Right lobe of liver (tissue), 6 donors: ENCODE results near the gene TJP1. TPM values are rescaled to one million over a fixed set of nuclear protein-coding genes. Genes with fewer than 3 reads are reported as not detected.

Source experiments
- ATAC-seq, 4 donors: fragments of 200-7000 bp; cut with Tn5 transposase; one replicate each; pipeline ENCODE4 v1.9.1; 2020; ENCODE audit warnings: mild to moderate bottlenecking in 4 of 4, moderate library complexity in 4 of 4
- DNase-seq, 3 donors: peaks; one replicate each; pipeline ENCODE4 v3.0.0-alpha.2; 2020
- H3K27ac ChIP-seq, 3 donors: fragments of 200-600 bp; one replicate each; pipeline ENCODE4 v1.8.0; 2022
- H3K27me3 ChIP-seq, 2 donors: fragments of 200-600 bp; one replicate each; pipeline ENCODE4 v1.8.0; 2022
- H3K36me3 ChIP-seq, 4 donors: fragments of 200-600 bp; sonication (generic) in 1 of 4; one replicate each; pipeline versions ENCODE4 v1.5.1 to v1.8.0; 2017 to 2022; ENCODE audit warnings: control low read depth in 1 of 4
- H3K4me1 ChIP-seq, 4 donors: fragments of 200-600 bp; sonication (generic) in 1 of 4; one replicate each; pipeline versions ENCODE4 v1.5.1 to v1.8.0; 2017 to 2022; ENCODE audit warnings: control low read depth in 1 of 4
- H3K4me3 ChIP-seq, 3 donors: fragments of 200-600 bp; one replicate each; pipeline ENCODE4 v1.8.0; 2022
- H3K9me3 ChIP-seq, 4 donors: fragments of 200-600 bp; sonication (generic) in 1 of 4; one replicate each; pipeline versions ENCODE4 v1.5.1 to v1.8.0; 2017 to 2022; ENCODE audit warnings: control low read depth in 1 of 4
- POLR2A ChIP-seq: fragments of 450-650 bp; IDR thresholded peaks from one replicate; pipeline ENCODE4 v1.6.1; 2017; ENCODE audit warnings: antibody characterized with exemption, mild to moderate bottlenecking
- WGBS: methylation state at CpG from one replicate; pipeline ENCODE4 v1.1.6; 2018; ENCODE audit warnings: low coverage, low lambda C conversion rate; ENCODE audit not compliant: insufficient coverage; ENCODE audit errors: missing lambda C conversion rate; 5-methylcytosine and 5-hydroxymethylcytosine counted together
- intact Hi-C, 2 donors: fragments of 100-400 bp; cut with DNase I; formaldehyde crosslinking; loops; one replicate each; pipeline versions ENCODE4 v1.11.2 to v1.14.1; 2022
- small RNA-seq, 2 experiments: library from RNA; depleted of rRNA; stranded (forward); fragments of <200 nt; gene quantifications; one replicate each; pipeline ENCODE3, GENCODE V24; 2016
- total RNA-seq, 6 experiments: library from RNA; depleted of rRNA in 2 of 6; stranded (reverse); fragments of >200 nt in 2 of 6; fragmentation: NEBNext Ultra II Directional in 3 of 6; extraction: Animal tissue kit (Norgen Biotek cat#: 25700) in 3 of 6; gene quantifications; one replicate each; pipeline versions ENCODE4 v1.1.0 to v1.2.4, GENCODE V29; 2016 to 2023
- TF ChIP-seq, protein P1 (sequence below), 4 donors: fragments of 200-600 bp in 3 of 4; fragments of 450-650 bp in 1 of 4; IDR thresholded peaks; one replicate each; pipeline versions ENCODE4 v1.5.1 to v1.8.0; 2016 to 2022; ENCODE audit warnings: antibody characterized with exemption in 4 of 4, mild to moderate bottlenecking in 2 of 4
- donor health status: DM: no; HTN: yes; CAD: no.
- donor health status: DM: no; HTN: no; CAD: no.
- donor health status: DM: no; HTN: no; CAD: no.
- donor health status: DM: no; HTN: yes; CAD: no.
- donor health status: DM: no; HTN: yes; CAD: no.

Gene TJP1
- total RNA-seq, 6 experiments from 2014 or later = 22.5 to 57.3 (median 35.9) TPM

GRCh38 chr15:29652595-29652994, 169.7 kb downstream of the TJP1 start:
- intact Hi-C loops = no loop called here
- H3K4me1 ChIP-seq = no peaks in the 10 kb centered on the region
- no peak overlapping the region for H3K27ac ChIP-seq
- H3K27me3 ChIP-seq = no peaks in the 10 kb centered on the region
- peak; percentile 42 to 62 (median 53) for ATAC-seq
- TF ChIP-seq, protein P1, sequence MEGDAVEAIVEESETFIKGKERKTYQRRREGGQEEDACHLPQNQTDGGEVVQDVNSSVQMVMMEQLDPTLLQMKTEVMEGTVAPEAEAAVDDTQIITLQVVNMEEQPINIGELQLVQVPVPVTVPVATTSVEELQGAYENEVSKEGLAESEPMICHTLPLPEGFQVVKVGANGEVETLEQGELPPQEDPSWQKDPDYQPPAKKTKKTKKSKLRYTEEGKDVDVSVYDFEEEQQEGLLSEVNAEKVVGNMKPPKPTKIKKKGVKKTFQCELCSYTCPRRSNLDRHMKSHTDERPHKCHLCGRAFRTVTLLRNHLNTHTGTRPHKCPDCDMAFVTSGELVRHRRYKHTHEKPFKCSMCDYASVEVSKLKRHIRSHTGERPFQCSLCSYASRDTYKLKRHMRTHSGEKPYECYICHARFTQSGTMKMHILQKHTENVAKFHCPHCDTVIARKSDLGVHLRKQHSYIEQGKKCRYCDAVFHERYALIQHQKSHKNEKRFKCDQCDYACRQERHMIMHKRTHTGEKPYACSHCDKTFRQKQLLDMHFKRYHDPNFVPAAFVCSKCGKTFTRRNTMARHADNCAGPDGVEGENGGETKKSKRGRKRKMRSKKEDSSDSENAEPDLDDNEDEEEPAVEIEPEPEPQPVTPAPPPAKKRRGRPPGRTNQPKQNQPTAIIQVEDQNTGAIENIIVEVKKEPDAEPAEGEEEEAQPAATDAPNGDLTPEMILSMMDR (IDR thresholded peaks at IDR 0.05) = no peak
- no peak for TF ChIP-seq POLR2A
- no peak overlapping the region for H3K4me3 ChIP-seq
- no CpG with 5 or more reads among the region's 7 CpGs for WGBS
- no peaks in the 10 kb centered on the region for H3K9me3 ChIP-seq
- DNase-seq = no peak
- no peaks in the 10 kb centered on the region for H3K36me3 ChIP-seq

GRCh38 chr15:29651476-29652233, 170.6 kb downstream of the TJP1 start:
- no peaks in the 10 kb centered on the region for H3K9me3 ChIP-seq

More at GRCh38 chr15:29651476-29652233, 170.6 kb downstream of the TJP1 start:
- TF ChIP-seq POLR2A = no peak
- TF ChIP-seq, protein P1 (IDR thresholded peaks at IDR 0.05) = no peak
- no peaks in the 10 kb centered on the region for H3K4me1 ChIP-seq
- ATAC-seq (no peak), DNase-seq (no peak)
- H3K36me3 ChIP-seq = no peaks in the 10 kb centered on the region
- H3K4me3 ChIP-seq = no peak overlapping the region
- no peak overlapping the region for H3K27ac ChIP-seq
- WGBS = 80% methylated on average over 1 of the region's 11 CpGs
- intact Hi-C loops = no loop called here
- no peaks in the 10 kb centered on the region for H3K27me3 ChIP-seq

Small RNA genes within 50 kb of the gene (small RNA-seq; reads per million reads assigned to genes)
- 0 reads per million in 2 experiments for gene HMGN2P5
